ENCODE data around the gene CAMK2N2.

CAMK2N2 gene

DNA sequence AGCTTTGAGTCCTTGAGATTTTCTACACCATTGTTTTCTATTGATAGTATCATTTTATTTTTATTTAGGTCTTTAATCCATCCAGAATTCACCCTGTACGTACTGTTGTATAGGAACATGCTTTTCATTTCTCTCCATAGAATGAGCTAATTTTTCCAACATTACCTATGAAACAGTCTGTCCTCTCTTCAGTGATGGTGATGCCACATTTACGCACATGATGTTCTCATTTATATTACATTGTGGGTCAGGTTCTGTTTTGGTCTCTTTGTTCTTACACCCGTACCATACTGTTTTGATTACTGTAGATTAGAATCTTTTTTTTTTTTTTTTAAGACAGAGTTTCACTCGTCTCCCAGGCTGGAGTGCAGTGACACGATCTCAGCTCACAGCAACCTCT lies 49.6 kb downstream of the CAMK2N2 start:
- no peak for DNase-seq

DNA sequence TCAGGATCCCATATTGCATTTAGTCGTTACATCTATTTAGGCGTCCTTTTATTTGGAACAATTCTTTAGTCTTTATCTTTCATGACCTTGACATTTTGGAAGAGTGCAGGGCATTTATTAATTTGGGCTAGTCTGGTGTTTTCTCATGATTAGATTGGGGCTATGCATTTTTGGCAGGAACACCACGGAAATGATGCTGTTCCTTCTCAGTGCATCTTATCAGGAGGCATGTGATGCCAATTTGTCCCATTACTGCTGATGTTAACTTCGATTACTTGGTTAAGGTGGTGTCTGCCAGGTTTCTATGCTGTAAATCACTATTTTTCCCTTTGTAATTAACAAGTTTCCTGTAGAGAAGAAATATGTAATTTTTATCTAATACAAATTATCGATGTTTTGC lies 50.1 kb downstream of the CAMK2N2 start:
- DNase-seq, result no peak
